Activated CD4-positive, alpha-beta T cell treated with anti-CD3 and anti-CD28 coated beads for 36 hours (primary cell): ENCODE measurements around the gene ABCC1. TPM values are rescaled to one million over a fixed set of nuclear protein-coding genes. Genes with fewer than 3 reads are reported as not detected.

ENCODE experiments used
- ATAC-seq: fragments of 200-7000 bp; cut with Tn5 transposase; one replicate; pipeline ENCODE4 v1.10.0; 2021; ENCODE audit warnings: mild to moderate bottlenecking, moderate library complexity
- CTCF ChIA-PET: fragments of 350-600 bp; sonication (Branson Sonifier 250); formaldehyde crosslinking; loops from one replicate; lab custom pipeline; 2021; ENCODE audit warnings: antibody characterized with exemption; lab: Charles Lee
- POLR2A ChIA-PET: fragments of 350-600 bp; sonication (Branson Sonifier 250); formaldehyde crosslinking; loops from one replicate; lab custom pipeline; 2021; ENCODE audit warnings: antibody characterized with exemption, inconsistent platforms; lab: Charles Lee
- DNase-seq: peaks from one replicate; pipeline ENCODE4 v3.0.0-alpha.2; 2020
- H3K27ac Mint-ChIP-seq: one replicate; pipeline ENCODE4 v1.8.0; 2021; ENCODE audit warnings: mixed read lengths
- H3K27me3 Mint-ChIP-seq: one replicate; pipeline ENCODE4 v1.8.0; 2021; ENCODE audit warnings: mixed read lengths
- H3K36me3 Mint-ChIP-seq: one replicate; pipeline ENCODE4 v1.8.0; 2021; ENCODE audit warnings: low read depth, mixed read lengths
- H3K4me1 Mint-ChIP-seq: one replicate; pipeline ENCODE4 v1.8.0; 2021; ENCODE audit warnings: mixed read lengths
- H3K4me3 Mint-ChIP-seq: one replicate; pipeline ENCODE4 v1.8.0; 2021; ENCODE audit warnings: mild to moderate bottlenecking, moderate library complexity, mixed read lengths
- H3K9me3 Mint-ChIP-seq: one replicate; pipeline ENCODE4 v1.8.0; 2021; ENCODE audit warnings: low read depth, mixed read lengths
- intact Hi-C, 2 experiments: fragments of 100-400 bp; cut with DNase I in 1 of 2; cut with micrococcal nuclease in 1 of 2; formaldehyde crosslinking; loops; one replicate each; pipeline versions ENCODE4 v1.14.2 to v1.15.1; 2022 to 2024; cut with DNase I, micrococcal nuclease
- total RNA-seq, 2 experiments: library from RNA; stranded (reverse); gene quantifications; one replicate each; pipeline ENCODE4 v1.2.3, GENCODE V29; 2021

The ABCC1 gene
- total RNA-seq, 2 experiments from 2014 or later, result 57.8 to 65.1 TPM

- no peak for ATAC-seq
- Mint-ChIP-seq H3K4me3 (no peak overlapping the region), H3K9me3 (no peaks in the 10 kb centered on the region), H3K27me3 (no peaks in the 10 kb centered on the region), H3K36me3 (peaks cover 53% of the 10 kb centered on the region), H3K27ac (no peak overlapping the region), H3K4me1 (peaks cover 23% of the 10 kb centered on the region)
- ChIA-PET CTCF (interaction anchor here (0.5 to 0.6 kb wide), 2 partner anchors 334 to 1063 kb away, joined by 3 to 4 read pairs; partner anchors contain the start of gene PDXDC1), POLR2A (no interaction called here)
- intact Hi-C loops, result no loop called here
- DNase-seq, result no peak
Measured at GRCh38 chr16:16037970-16038369, 88.6 kb downstream of the ABCC1 start.

GRCh38 chr16:16038950-16039349 lies 89.5 kb downstream of the ABCC1 start:
- no peak overlapping the region for H3K4me3 Mint-ChIP-seq
- DNase-seq (no peak), ATAC-seq (no peak)
- H3K27ac Mint-ChIP-seq, result no peak overlapping the region
- no peaks in the 10 kb centered on the region for H3K9me3 Mint-ChIP-seq
- CTCF ChIA-PET, result no interaction called here
- H3K4me1 Mint-ChIP-seq, result peaks cover 14% of the 10 kb centered on the region
- peaks cover 56% of the 10 kb centered on the region for H3K36me3 Mint-ChIP-seq
- intact Hi-C loops, result no loop called here
- no peaks in the 10 kb centered on the region for H3K27me3 Mint-ChIP-seq
- POLR2A ChIA-PET, result interaction anchor here (0.6 kb wide), 1 partner anchor 12 kb away, joined by 3 read pairs; no protein-coding TSS in a partner anchor

GRCh38 chr16:16041196-16041892 lies 91.9 kb downstream of the ABCC1 start:
- no peak for DNase-seq
- no peak overlapping the region for H3K4me3 Mint-ChIP-seq
- peaks cover 64% of the 10 kb centered on the region for H3K36me3 Mint-ChIP-seq
- intact Hi-C loops, result no loop called here
- no peaks in the 10 kb centered on the region for H3K9me3 Mint-ChIP-seq
- ATAC-seq, result no peak
- peaks cover 14% of the 10 kb centered on the region for H3K4me1 Mint-ChIP-seq
- H3K27me3 Mint-ChIP-seq, result no peaks in the 10 kb centered on the region
- CTCF ChIA-PET, result no interaction called here
- POLR2A ChIA-PET, result no interaction called here
- H3K27ac Mint-ChIP-seq, result no peak overlapping the region

GRCh38 chr16:16042076-16042475 lies 92.7 kb downstream of the ABCC1 start:
- intact Hi-C loops, result no loop called here
- CTCF ChIA-PET, result no interaction called here
- H3K4me1 Mint-ChIP-seq, result peaks cover 14% of the 10 kb centered on the region
- H3K27me3 Mint-ChIP-seq, result no peaks in the 10 kb centered on the region
- H3K9me3 Mint-ChIP-seq, result no peaks in the 10 kb centered on the region
- POLR2A ChIA-PET, result no interaction called here
- DNase-seq (no peak), ATAC-seq (no peak)
- no peak overlapping the region for H3K27ac Mint-ChIP-seq
- no peak overlapping the region for H3K4me3 Mint-ChIP-seq
- peaks cover 62% of the 10 kb centered on the region for H3K36me3 Mint-ChIP-seq

- Mint-ChIP-seq H3K4me3 (no peak overlapping the region), H3K9me3 (no peaks in the 10 kb centered on the region), H3K27me3 (no peaks in the 10 kb centered on the region), H3K27ac (no peak overlapping the region), H3K4me1 (peaks cover 8% of the 10 kb centered on the region), H3K36me3 (peaks cover 62% of the 10 kb centered on the region)
- intact Hi-C loops, result no loop called here
- ATAC-seq, result no peak
- ChIA-PET CTCF (interaction anchor here (0.6 to 1.4 kb wide), 2 partner anchors 13 to 20 kb away, joined by 3 read pairs; no protein-coding TSS in a partner anchor), POLR2A (no interaction called here)
- DNase-seq, result no peak
Measured at GRCh38 chr16:16045296-16045695, 95.9 kb downstream of the ABCC1 start.

- H3K9me3 Mint-ChIP-seq, result no peaks in the 10 kb centered on the region
- peaks cover 6% of the 10 kb centered on the region for H3K4me1 Mint-ChIP-seq
- DNase-seq (peak; percentile 36), ATAC-seq (no peak)
- no peak overlapping the region for H3K4me3 Mint-ChIP-seq
- no peak overlapping the region for H3K27ac Mint-ChIP-seq
- intact Hi-C loops, result no loop called here
- H3K36me3 Mint-ChIP-seq, result peaks cover 64% of the 10 kb centered on the region
- ChIA-PET POLR2A (no interaction called here), CTCF (interaction anchor here (0.7 to 0.9 kb wide), 3 partner anchors 9 to 29 kb away, joined by 3 to 5 read pairs (median 3); no protein-coding TSS in a partner anchor)
- H3K27me3 Mint-ChIP-seq, result no peaks in the 10 kb centered on the region
Measured at GRCh38 chr16:16045879-16046278, 96.5 kb downstream of the ABCC1 start.

GRCh38 chr16:16047761-16048160 lies 98.3 kb downstream of the ABCC1 start:
- POLR2A ChIA-PET, result no interaction called here
- ATAC-seq (no peak), DNase-seq (no peak)
- no peaks in the 10 kb centered on the region for H3K27me3 Mint-ChIP-seq
- no peak overlapping the region for H3K4me3 Mint-ChIP-seq
- no peaks in the 10 kb centered on the region for H3K9me3 Mint-ChIP-seq
- H3K36me3 Mint-ChIP-seq, result peaks cover 68% of the 10 kb centered on the region
- intact Hi-C loops, result no loop called here
- CTCF ChIA-PET, result interaction anchor here (1.0 kb wide), 1 partner anchor 14 kb away, joined by 3 read pairs; no protein-coding TSS in a partner anchor
- H3K4me1 Mint-ChIP-seq, result no peaks in the 10 kb centered on the region
- H3K27ac Mint-ChIP-seq, result no peak overlapping the region

- Mint-ChIP-seq H3K36me3 (peaks cover 60% of the 10 kb centered on the region), H3K27me3 (no peaks in the 10 kb centered on the region), H3K27ac (no peak overlapping the region), H3K4me1 (no peaks in the 10 kb centered on the region), H3K9me3 (no peaks in the 10 kb centered on the region), H3K4me3 (no peak overlapping the region)
- ATAC-seq (peak; percentile 49), DNase-seq (no peak)
- intact Hi-C loops, result no loop called here
- CTCF ChIA-PET, result no interaction called here
- POLR2A ChIA-PET, result no interaction called here
Measured at GRCh38 chr16:16048904-16049582, 99.6 kb downstream of the ABCC1 start.

- no peak overlapping the region for H3K4me3 Mint-ChIP-seq
- DNase-seq, result no peak
- no peak overlapping the region for H3K27ac Mint-ChIP-seq
- no peaks in the 10 kb centered on the region for H3K9me3 Mint-ChIP-seq
- ATAC-seq, result no peak
- no peaks in the 10 kb centered on the region for H3K4me1 Mint-ChIP-seq
- POLR2A ChIA-PET, result no interaction called here
- H3K27me3 Mint-ChIP-seq, result no peaks in the 10 kb centered on the region
- intact Hi-C loops, result no loop called here
- CTCF ChIA-PET, result no interaction called here
- H3K36me3 Mint-ChIP-seq, result peaks cover 65% of the 10 kb centered on the region
Measured at GRCh38 chr16:16050106-16050505, 100.7 kb downstream of the ABCC1 start.

- H3K36me3 Mint-ChIP-seq, result peaks cover 60% of the 10 kb centered on the region
- H3K4me3 Mint-ChIP-seq, result no peak overlapping the region
- no peaks in the 10 kb centered on the region for H3K4me1 Mint-ChIP-seq
Measured at GRCh38 chr16:16051132-16051531, 101.7 kb downstream of the ABCC1 start.

GRCh38 chr16:16052916-16053315 lies 103.5 kb downstream of the ABCC1 start:
- Mint-ChIP-seq H3K4me3 (no peak overlapping the region), H3K36me3 (peaks cover 67% of the 10 kb centered on the region), H3K9me3 (no peaks in the 10 kb centered on the region), H3K27me3 (no peaks in the 10 kb centered on the region), H3K4me1 (no peaks in the 10 kb centered on the region), H3K27ac (no peak overlapping the region)
- no peak for DNase-seq
- intact Hi-C loops, result no loop called here
- ChIA-PET POLR2A (no interaction called here), CTCF (interaction anchor here (0.7 kb wide), 1 partner anchor 133 kb away, joined by 5 read pairs; no protein-coding TSS in a partner anchor)
- no peak for ATAC-seq

More at GRCh38 chr16:16051132-16051531, 101.7 kb downstream of the ABCC1 start:
- Mint-ChIP-seq H3K27ac (no peak overlapping the region), H3K9me3 (no peaks in the 10 kb centered on the region), H3K27me3 (no peaks in the 10 kb centered on the region)
- CTCF ChIA-PET, result no interaction called here
- intact Hi-C loops, result no loop called here
- DNase-seq (no peak), ATAC-seq (no peak)
- POLR2A ChIA-PET, result interaction anchor here (0.6 kb wide), 1 partner anchor 12 kb away, joined by 3 read pairs; no protein-coding TSS in a partner anchor
